Activated CD4-positive, alpha-beta T cell treated with anti-CD3 and anti-CD28 coated beads for 48 hours (primary cell): ENCODE results near the gene GPC1.

Source experiments
- DNase-seq: peaks from one replicate; pipeline ENCODE4 v3.0.0-alpha.2; 2020

Gene GPC1

DNA sequence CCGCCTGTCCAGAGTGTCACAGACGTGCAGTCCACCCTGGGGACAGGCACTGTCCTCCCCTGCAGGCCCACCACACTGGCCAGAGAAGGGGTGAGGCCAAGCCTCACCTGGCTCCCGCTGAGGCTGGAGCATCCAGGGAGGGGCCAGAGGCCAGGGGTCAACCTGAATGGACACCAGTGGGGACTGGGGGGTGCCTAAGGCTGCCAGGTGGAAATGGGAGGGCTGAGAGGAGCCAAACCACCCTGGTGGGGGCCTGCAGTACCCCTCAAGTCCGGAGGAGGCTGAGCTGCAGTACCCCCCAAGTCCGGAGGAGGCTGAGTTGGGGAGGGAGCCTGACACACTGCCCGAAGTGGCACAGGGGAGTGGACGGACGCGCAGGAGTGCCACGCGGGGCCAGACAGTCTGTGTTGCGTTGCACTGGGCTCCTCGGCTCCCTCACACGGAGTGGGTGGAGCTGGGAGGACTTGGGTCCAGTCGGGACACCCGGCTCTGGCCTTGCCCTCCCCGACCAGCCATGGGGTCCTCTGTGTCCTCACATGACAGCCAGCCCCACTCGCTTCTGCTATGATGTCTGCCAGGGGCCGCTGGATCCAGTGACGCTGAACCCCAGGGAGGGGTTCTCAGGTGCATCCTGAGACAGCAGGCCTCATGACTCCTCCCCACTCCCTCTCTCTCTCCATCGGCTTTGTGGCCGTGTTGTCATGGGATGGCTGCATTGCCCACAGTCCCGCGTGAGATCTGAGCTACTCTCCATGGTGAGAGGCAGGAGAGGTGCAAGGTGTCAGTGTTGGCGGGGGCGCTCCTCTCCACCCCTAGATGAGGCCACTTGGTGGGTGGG, 22.3 kb upstream of the GPC1 start:
- no peak for DNase-seq

- no peak for DNase-seq
Measured at GRCh38 chr2:240413813-240414429, 21.5 kb upstream of the GPC1 start.

DNA sequence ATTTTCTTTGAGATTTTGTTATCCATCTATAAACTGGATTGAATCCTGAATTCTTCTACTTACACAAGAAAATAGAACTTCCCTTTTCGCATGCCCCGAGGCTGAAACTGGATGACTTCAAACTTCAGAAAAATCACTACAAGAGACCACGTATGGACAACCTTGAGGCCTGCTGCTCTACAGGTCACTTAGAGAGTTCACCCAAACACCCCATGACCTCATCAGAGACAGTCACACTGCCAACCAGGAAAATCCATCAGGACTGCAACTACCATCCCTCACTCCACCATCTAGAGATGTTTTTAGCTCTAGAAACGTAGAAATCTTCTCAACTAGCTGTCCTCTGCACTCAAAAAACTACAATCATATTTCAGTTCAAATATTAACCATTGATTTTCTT, 18.6 kb upstream of the GPC1 start:
- DNase-seq = no peak

DNA sequence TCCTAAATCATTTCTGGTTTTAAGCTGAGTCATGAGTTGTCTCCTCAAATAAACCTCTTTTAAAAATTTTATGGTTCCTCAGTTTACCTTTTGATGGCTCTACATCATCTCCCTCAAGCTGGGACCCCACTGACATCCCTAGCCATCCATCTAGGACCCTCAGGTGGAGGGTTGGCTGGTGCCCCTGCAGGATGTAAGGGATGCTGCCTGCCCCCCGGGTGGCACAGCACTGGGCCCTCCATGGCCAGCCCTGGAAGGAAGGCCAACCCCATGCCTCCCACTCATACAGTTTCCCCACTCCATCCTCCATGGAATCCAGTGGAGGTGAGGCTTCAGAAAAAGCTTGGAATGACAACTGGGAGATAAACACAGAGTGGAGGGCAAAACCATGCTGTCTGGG, 17.2 kb upstream of the GPC1 start:
- no peak for DNase-seq

- no peak for DNase-seq
Measured at GRCh38 chr2:240419271-240419670, 16.2 kb upstream of the GPC1 start.

DNA sequence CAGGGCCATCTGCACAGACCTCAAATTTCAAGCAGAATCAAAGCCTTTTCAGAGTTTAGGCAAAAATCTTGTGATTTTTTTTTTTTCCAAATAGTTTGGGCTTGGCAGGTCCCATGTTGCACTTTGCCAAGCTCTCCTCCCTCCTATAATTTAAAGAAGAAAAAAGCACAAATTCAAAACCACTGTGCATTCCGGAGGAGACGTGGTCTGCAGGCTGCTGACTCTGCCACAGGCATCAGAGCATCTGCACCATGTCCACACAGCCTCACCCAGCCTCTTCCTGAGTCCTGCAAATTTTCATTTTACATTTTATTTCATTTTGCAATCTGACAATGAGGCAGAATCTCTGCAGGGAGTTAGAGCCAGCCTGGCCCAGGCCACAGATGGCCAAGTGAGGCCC, 15.7 kb upstream of the GPC1 start:
- DNase-seq = no peak

GRCh38 chr2:240420206-240421104, 15.0 kb upstream of the GPC1 start:
- no peak for DNase-seq

- DNase-seq = no peak
Measured at GRCh38 chr2:240421381-240421780, 14.1 kb upstream of the GPC1 start.

DNA sequence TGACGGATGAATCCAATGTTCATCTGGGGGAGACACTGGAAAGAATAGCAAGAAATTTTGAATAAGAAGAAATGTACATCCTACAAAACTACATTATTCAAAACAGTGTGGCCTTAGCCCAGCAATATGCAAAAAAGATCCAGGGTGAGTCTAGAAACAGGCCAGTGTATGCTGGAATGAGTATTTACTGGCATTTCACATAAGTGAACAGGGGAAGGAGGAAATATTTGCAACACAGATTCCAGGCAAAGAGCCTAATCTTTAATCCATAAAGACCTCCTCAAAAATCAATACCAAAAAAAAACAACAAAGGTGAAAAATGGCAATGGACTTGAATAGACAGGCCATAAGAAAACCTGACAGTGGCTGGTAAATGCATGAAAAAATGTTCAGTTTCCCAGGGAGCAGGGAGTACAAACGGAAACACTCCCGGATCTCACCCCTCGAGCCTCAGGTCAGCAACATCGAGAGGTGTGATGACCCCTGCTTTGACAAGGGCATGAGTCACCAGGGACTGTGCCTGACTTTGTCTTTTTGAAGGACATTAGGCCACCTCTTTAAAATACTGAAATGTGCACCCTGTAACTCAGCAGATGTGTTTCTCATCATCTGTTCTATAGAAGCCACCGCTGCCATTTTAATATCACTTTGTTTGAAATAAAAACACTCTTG, 12.7 kb upstream of the GPC1 start:
- no peak for DNase-seq

DNA sequence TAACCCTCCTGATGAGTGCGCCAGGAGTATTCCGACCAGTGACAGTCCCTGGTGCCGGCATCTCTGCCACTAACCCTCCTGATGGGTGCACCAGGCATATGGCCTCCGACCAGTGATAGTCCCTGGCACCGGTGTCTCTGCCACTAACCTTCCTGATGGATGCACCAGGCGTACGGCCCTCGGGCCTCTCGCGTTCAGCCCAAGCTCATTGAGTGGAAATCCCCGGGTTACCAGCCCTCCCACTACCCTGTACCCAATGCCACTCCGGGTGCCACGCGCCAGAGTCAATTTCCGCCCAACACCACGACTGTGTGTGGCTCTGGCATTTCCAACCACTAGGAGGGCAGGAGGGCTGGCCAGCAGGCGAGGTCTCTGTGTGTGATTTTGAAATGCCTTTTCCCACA, 11.7 kb upstream of the GPC1 start:
- DNase-seq = no peak

DNA sequence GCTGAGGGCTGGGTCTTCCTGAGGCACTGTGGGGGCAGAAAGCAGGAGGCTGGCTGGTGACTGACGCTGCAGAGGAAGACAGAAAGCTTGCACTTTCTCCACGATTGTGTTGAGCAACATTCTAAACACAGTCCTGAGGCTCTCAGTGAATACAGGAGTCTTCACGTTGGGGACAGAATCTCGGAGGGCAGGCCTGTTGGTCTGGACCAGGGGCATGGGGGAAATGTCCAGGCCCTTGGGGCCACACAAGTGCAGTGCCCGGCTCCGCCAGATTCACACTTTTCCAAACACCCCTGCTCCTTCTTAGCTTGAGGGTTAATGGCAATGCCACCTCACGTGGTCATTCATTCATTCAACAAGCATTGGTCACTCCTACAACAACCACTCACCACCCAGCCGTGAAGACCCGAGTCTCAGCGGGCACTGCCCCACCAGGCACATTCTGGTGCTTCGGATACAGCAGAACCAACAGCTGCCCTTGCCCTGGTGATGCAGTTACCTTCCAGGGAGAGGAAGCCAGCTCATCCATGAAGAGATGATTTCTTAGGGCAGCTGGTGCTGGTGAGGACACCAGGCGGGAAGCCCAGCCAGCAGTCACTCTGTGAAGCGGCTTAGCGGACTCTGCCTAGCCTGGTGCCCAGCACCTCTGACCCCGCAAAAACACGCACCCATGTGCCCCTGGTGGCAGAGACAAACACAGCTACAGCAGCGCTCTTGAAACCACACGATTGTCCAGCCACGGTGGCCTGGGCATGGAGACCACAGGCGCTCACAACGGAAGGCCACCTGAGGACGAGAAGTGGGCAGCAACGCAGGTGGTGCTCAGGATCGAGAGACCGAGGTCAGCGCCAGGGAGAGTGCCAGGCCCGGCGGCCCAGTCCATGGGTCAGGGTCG, 10.9 kb upstream of the GPC1 start:
- DNase-seq = no peak

DNA sequence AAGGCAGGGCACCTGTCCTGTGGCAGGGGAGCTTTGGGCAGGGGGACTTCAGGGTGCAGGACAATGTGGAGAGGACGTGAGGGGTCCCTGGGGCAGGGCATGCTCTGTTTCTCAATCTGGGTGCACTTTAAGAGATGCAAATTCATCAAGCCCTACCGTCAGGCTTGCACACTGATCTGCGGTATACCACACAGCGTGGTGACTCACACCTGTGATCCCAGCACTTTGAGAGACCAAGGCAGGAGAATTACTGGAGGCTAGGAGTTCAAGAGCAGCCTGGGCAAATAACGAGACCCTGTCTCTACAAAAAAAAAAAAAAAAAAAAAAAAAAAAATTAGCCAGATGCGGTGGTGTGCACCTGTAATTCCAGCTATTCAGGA, 10.2 kb upstream of the GPC1 start:
- no peak for DNase-seq

DNA sequence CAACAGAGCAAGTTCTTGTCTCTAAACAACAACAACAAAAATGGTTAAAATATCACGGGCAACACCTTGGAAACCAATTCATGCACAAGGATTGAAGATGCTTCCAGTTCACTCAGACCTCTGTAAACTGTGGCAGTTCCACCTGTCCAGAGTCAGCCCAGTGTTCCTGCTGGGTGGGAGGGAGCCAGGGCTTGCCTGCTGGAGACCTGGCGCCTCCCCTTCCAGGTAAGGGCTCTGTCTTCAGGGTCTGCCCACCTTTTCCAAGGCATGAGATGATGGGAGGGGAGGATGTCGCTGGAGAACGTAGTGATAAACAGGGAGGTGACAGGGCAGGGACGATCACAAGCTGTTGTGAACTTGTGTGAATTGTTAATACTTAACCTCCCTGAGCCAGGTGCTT, 9.8 kb upstream of the GPC1 start:
- no peak for DNase-seq

DNA sequence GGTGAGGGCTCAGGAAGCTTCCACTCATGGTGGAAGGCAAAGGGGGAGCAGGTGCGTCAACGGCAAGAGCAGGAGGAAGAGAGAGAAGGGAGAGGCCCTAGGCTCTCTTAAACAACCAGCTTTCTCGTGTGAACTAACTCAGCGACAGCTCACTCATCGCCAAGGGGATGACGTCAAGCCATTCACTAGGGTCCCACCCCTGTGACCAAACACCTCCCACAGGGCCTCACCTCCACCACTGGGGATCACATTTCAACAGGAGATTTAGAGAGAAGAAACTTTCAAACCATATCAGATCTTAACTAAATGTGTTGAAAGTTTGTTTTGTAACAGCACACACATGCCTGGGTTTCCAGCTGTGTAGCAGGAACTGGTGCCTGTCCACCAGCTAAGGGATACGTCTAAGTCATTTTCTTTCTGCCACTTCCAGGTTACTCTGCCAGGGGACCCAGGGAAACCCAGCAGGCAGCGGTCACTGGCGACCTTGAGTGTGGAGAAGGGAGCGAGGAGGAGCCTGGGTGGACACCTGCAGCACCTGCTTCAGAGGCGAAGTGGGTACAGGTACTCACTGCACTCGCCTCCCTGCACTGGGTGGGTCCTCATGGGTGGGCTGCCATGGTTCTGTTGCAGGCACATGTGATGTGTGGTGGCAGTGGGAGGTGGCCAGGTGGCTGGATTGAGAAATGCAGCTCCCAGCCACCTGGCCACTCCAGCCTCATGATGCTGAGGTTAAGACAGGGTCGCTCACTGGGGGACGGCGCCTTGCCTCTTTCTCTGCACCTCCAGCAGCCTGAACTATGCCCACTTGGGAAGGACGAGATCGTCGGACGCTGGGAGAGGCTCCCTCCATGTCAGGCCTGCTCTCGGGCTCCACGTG, 8.4 kb upstream of the GPC1 start:
- peak; percentile 46 for DNase-seq

GRCh38 chr2:240427729-240428128, 7.7 kb upstream of the GPC1 start:
- peak; percentile 46 for DNase-seq

GRCh38 chr2:240428245-240428644, 7.2 kb upstream of the GPC1 start:
- peak; percentile 55 for DNase-seq

- no peak for DNase-seq
Measured at GRCh38 chr2:240429341-240429871, 6.1 kb upstream of the GPC1 start.

- no peak for DNase-seq
Measured at GRCh38 chr2:240429872-240430491, 5.5 kb upstream of the GPC1 start.

GRCh38 chr2:240430595-240430994, 4.9 kb upstream of the GPC1 start:
- DNase-seq = no peak

GRCh38 chr2:240431271-240431660, 4.2 kb upstream of the GPC1 start:
- peak; percentile 2 for DNase-seq
